ENCODE data around the gene PCDH9.

The PCDH9 gene

DNA sequence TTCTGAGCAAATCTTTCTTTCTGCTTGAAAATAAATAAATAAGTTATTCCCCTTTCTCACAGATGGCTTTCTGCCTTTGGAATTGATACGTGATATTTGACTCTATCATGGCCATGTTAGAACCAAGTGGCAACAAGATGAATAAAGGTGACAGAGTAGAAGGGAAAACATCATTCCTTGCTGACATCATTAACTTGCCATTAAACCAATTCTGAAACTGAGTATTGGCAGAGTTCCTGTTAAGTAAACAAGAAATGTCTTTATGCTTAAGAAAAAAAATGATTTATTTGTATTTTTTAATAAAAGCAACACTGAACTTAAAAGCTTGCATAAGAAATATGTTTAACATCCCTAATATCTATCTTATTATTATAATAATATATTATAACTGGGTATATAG lies 828.1 kb downstream of the PCDH9 start:
- no peaks in the 10 kb centered on the region for H3K27me3 ChIP-seq (ENCODE audit: control insufficient read depth in 1 of 2, insufficient read depth in 2 of 2, low read length in 2 of 2)
- no peaks in the 10 kb centered on the region for H3K4me1 ChIP-seq (ENCODE audit: control insufficient read depth, insufficient read depth, low read length)
- H3K36me3 ChIP-seq (ENCODE audit: control insufficient read depth in 2 of 2, insufficient read depth in 2 of 2, low read length in 2 of 2): no peaks in the 10 kb centered on the region
- no peak overlapping the region for H3K9ac ChIP-seq (ENCODE audit: low read length in 2 of 2)
- H3K4me3 ChIP-seq (ENCODE audit: low read length in 2 of 2): no peak overlapping the region
- H3K27ac ChIP-seq (ENCODE audit: low read length): no peak overlapping the region
- H3K9me3 ChIP-seq (ENCODE audit: control insufficient read depth in 2 of 2, low read length in 2 of 2): no peaks in the 10 kb centered on the region

DNA sequence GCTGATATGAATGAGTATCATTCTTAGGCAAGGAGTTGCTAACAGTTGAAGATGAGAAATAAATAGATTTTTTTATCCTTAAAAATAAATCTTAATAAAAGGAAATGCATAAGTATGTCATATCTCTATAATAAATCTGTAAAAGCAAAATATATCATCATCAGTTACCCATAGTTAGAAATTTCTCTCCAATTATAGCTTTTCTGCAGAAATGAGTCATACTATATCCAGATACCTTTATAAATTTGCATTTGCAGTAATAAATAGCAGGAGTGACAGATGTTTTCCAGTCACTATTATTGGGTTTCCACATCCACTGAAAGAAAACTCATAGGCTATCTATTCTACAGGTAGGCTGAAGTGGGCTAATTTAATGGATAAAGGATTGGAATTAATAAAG lies 829.8 kb downstream of the PCDH9 start:
- Histone ChIP-seq H3K9ac (ENCODE audit: low read length in 2 of 2) (no peak overlapping the region), H3K27me3 (ENCODE audit: control insufficient read depth in 1 of 2, insufficient read depth in 2 of 2, low read length in 2 of 2) (no peaks in the 10 kb centered on the region), H3K27ac (ENCODE audit: low read length) (no peak overlapping the region), H3K4me1 (ENCODE audit: control insufficient read depth, insufficient read depth, low read length) (no peaks in the 10 kb centered on the region), H3K36me3 (ENCODE audit: control insufficient read depth in 2 of 2, insufficient read depth in 2 of 2, low read length in 2 of 2) (no peaks in the 10 kb centered on the region), H3K9me3 (ENCODE audit: control insufficient read depth in 2 of 2, low read length in 2 of 2) (no peaks in the 10 kb centered on the region), H3K4me3 (ENCODE audit: low read length in 2 of 2) (no peak overlapping the region)

DNA sequence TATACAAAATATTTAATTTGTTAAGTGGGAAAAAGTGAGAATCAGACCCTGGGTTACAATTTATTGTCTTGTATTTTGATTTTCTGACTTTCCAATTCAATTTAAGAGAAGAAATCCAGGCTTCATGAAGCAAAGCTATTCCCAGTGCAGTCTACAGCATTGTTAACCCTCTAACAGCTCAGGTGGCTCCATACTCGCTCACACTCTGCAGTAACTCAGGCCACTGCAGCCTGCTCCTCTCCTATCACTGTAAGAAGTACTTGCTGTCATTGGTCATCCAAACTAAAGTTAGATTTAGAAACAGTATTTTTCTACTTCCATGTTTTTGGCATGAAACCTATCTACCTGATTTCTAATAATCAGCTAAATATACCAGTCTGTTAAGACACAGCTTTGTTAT lies 830.3 kb downstream of the PCDH9 start:
- Histone ChIP-seq H3K27me3 (ENCODE audit: control insufficient read depth in 1 of 2, insufficient read depth in 2 of 2, low read length in 2 of 2) (no peaks in the 10 kb centered on the region), H3K9ac (ENCODE audit: low read length in 2 of 2) (no peak overlapping the region), H3K4me3 (ENCODE audit: low read length in 2 of 2) (no peak overlapping the region), H3K36me3 (ENCODE audit: control insufficient read depth in 2 of 2, insufficient read depth in 2 of 2, low read length in 2 of 2) (no peaks in the 10 kb centered on the region), H3K9me3 (ENCODE audit: control insufficient read depth in 2 of 2, low read length in 2 of 2) (no peaks in the 10 kb centered on the region), H3K4me1 (ENCODE audit: control insufficient read depth, insufficient read depth, low read length) (no peaks in the 10 kb centered on the region), H3K27ac (ENCODE audit: low read length) (no peak overlapping the region)

DNA sequence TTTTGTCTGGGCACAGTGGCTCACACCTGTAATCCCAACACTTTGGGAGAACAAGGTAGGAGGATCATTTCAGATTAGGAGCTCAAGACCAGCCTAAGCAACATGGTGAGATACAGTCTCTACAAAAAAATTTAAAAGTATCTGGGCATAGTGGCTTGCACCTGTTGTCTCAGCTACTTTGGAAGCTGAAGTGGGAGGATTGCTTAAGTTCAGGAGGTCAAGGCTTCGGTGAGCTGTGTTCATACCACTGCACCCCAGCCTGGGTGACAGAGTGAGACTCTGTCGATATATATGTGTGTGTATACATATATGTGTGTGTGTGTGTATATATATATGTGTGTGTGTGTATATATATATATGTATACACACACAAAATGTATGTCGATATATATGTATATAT lies 833.0 kb downstream of the PCDH9 start:
- no peak overlapping the region for H3K27ac ChIP-seq (ENCODE audit: low read length)
- H3K4me1 ChIP-seq (ENCODE audit: control insufficient read depth, insufficient read depth, low read length): no peaks in the 10 kb centered on the region
- H3K9me3 ChIP-seq (ENCODE audit: control insufficient read depth in 2 of 2, low read length in 2 of 2): no peaks in the 10 kb centered on the region
- H3K36me3 ChIP-seq (ENCODE audit: control insufficient read depth in 2 of 2, insufficient read depth in 2 of 2, low read length in 2 of 2): no peaks in the 10 kb centered on the region
- no peak overlapping the region for H3K4me3 ChIP-seq (ENCODE audit: low read length in 2 of 2)
- no peak overlapping the region for H3K9ac ChIP-seq (ENCODE audit: low read length in 2 of 2)
- H3K27me3 ChIP-seq (ENCODE audit: control insufficient read depth in 1 of 2, insufficient read depth in 2 of 2, low read length in 2 of 2): no peaks in the 10 kb centered on the region

DNA sequence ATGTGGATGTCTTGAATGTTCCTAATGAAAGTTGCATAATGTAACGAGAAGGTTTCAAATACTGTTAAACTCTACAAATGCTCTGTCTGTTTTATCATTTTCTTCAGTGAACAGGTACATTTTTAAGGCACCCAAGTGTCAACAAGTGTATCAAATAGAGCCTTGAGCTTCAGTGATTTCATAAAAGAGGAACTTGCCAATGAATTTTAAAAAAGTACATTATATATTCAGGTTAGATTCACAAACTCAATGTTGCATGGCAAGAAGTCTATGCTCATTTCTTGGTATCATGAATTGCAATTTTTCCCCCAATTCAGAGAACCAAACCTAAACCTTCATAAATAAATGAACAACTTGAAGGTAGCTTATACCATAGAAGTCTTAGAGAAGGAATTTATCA lies 838.8 kb downstream of the PCDH9 start:
- Histone ChIP-seq H3K4me1 (ENCODE audit: control insufficient read depth, insufficient read depth, low read length) (no peaks in the 10 kb centered on the region), H3K4me3 (ENCODE audit: low read length in 2 of 2) (no peak overlapping the region), H3K9ac (ENCODE audit: low read length in 2 of 2) (no peak overlapping the region), H3K9me3 (ENCODE audit: control insufficient read depth in 2 of 2, low read length in 2 of 2) (no peaks in the 10 kb centered on the region), H3K36me3 (ENCODE audit: control insufficient read depth in 2 of 2, insufficient read depth in 2 of 2, low read length in 2 of 2) (no peaks in the 10 kb centered on the region), H3K27me3 (ENCODE audit: control insufficient read depth in 1 of 2, insufficient read depth in 2 of 2, low read length in 2 of 2) (no peaks in the 10 kb centered on the region), H3K27ac (ENCODE audit: low read length) (no peak overlapping the region)

DNA sequence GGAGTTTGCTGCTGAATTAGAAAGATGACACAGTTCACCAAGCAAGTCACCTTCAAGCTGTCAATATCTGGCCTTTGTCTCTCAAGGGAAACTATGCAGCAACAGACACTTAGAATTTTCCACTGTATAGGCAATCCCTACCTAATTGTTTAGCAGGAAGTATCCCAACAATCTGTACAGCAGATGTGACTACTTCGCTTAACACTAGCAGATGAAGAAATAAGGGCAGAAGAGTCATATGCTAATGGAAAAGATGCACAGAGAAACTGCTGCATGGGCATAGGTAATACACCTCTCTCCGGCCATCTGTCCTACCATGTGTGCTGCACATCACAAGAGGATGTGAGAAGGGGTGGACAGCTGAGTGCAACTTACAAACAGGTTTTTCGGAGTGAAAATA lies 851.2 kb downstream of the PCDH9 start:
- no peaks in the 10 kb centered on the region for H3K4me1 ChIP-seq (ENCODE audit: control insufficient read depth, insufficient read depth, low read length)
- H3K27me3 ChIP-seq (ENCODE audit: control insufficient read depth in 1 of 2, insufficient read depth in 2 of 2, low read length in 2 of 2): no peaks in the 10 kb centered on the region
- H3K4me3 ChIP-seq (ENCODE audit: low read length in 2 of 2): no peak overlapping the region

DNA sequence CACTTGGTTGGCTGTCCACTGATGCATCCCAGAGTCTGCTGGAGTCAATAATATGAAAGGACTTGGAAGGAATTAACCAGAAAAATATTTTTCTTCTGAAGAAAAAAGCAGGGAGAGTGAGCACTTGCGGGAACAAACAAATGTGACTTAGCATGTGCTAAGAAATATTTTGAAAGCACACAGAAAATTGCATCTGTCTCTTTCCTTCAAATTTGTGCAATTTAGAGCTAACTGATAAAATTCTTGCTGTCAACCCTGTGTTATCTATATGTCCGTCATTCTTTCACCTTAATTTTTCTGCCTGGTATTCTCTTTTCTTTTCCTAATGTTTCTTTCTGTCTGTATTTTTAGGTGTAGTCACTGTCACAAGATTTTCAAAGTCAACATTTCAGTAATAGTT lies 852.6 kb downstream of the PCDH9 start:
- no peaks in the 10 kb centered on the region for H3K36me3 ChIP-seq (ENCODE audit: control insufficient read depth in 2 of 2, insufficient read depth in 2 of 2, low read length in 2 of 2)
- no peak overlapping the region for H3K4me3 ChIP-seq (ENCODE audit: low read length in 2 of 2)
- H3K27me3 ChIP-seq (ENCODE audit: control insufficient read depth in 1 of 2, insufficient read depth in 2 of 2, low read length in 2 of 2): no peaks in the 10 kb centered on the region
- H3K9ac ChIP-seq (ENCODE audit: low read length in 2 of 2): no peak overlapping the region
- no peak overlapping the region for H3K27ac ChIP-seq (ENCODE audit: low read length)
- no peaks in the 10 kb centered on the region for H3K9me3 ChIP-seq (ENCODE audit: control insufficient read depth in 2 of 2, low read length in 2 of 2)
- H3K4me1 ChIP-seq (ENCODE audit: control insufficient read depth, insufficient read depth, low read length): no peaks in the 10 kb centered on the region

More for the DNA sequence above, 851.2 kb downstream of the PCDH9 start:
- Histone ChIP-seq H3K9ac (ENCODE audit: low read length in 2 of 2) (no peak overlapping the region), H3K27ac (ENCODE audit: low read length) (no peak overlapping the region), H3K9me3 (ENCODE audit: control insufficient read depth in 2 of 2, low read length in 2 of 2) (no peaks in the 10 kb centered on the region), H3K36me3 (ENCODE audit: control insufficient read depth in 2 of 2, insufficient read depth in 2 of 2, low read length in 2 of 2) (no peaks in the 10 kb centered on the region)

DNA sequence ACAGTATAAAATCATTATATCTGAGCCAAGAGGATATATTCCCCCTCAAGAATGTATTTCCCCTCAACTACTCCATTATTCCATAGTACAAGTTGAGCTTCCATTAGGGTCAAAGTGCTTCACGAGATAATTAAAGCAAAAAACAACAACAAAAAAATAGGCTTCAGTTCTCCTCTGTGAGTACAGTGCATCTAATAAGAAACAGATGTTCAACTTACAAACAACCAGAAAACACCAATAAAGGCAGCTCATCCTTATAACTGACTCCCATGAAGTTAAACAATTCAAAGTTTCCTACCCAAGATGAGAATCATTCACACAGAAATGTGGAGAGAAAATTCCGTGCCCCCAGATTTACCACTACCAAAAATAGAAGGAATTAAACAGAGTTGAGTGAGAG lies 854.4 kb downstream of the PCDH9 start:
- Histone ChIP-seq H3K4me3 (ENCODE audit: low read length in 2 of 2) (no peak overlapping the region), H3K27me3 (ENCODE audit: control insufficient read depth in 1 of 2, insufficient read depth in 2 of 2, low read length in 2 of 2) (no peaks in the 10 kb centered on the region), H3K9ac (ENCODE audit: low read length in 2 of 2) (no peak overlapping the region), H3K27ac (ENCODE audit: low read length) (no peak overlapping the region), H3K9me3 (ENCODE audit: control insufficient read depth in 2 of 2, low read length in 2 of 2) (no peaks in the 10 kb centered on the region), H3K36me3 (ENCODE audit: control insufficient read depth in 2 of 2, insufficient read depth in 2 of 2, low read length in 2 of 2) (no peaks in the 10 kb centered on the region), H3K4me1 (ENCODE audit: control insufficient read depth, insufficient read depth, low read length) (no peaks in the 10 kb centered on the region)

DNA sequence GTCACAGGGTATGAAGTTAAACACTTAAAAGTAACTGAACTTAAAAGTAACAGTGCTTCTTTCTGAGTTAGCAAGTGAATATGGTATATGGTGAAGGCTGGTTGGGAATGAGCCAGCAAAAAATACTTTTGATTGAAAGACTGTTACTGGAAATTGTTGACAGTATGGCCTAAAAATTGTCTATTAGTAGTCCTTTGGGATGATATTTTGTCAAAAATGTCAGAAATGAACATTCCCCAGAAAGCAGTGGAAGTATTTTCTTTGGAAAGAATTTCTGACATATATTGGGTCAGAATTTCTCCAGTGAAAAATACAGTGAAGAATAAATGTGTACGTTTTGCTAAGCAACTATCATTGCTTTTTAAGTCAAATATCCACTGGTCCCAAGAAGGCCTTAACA lies 860.5 kb downstream of the PCDH9 start:
- Histone ChIP-seq H3K4me3 (ENCODE audit: low read length in 2 of 2) (no peak overlapping the region), H3K9ac (ENCODE audit: low read length in 2 of 2) (no peak overlapping the region), H3K9me3 (ENCODE audit: control insufficient read depth in 2 of 2, low read length in 2 of 2) (no peaks in the 10 kb centered on the region), H3K27me3 (ENCODE audit: control insufficient read depth in 1 of 2, insufficient read depth in 2 of 2, low read length in 2 of 2) (no peaks in the 10 kb centered on the region), H3K36me3 (ENCODE audit: control insufficient read depth in 2 of 2, insufficient read depth in 2 of 2, low read length in 2 of 2) (no peaks in the 10 kb centered on the region), H3K4me1 (ENCODE audit: control insufficient read depth, insufficient read depth, low read length) (no peaks in the 10 kb centered on the region), H3K27ac (ENCODE audit: low read length) (no peak overlapping the region)

DNA sequence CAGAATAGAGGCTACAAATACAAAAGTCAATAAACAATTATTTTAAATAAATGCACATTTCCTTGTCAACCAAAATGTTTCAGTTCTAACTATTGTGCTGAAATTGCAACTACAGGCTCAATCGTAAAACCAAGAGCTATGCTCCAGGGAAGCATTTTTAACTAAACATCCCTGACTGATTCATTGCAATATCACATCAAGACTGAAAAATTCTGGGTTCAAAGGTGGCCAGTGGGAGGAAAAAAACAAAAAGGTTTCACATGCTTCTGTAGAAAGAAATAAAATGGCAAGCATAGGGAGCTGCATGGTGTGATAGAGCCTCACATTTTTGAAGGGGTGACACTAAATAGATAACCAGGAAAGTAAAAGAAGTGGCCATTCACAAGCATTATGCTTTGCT lies 862.8 kb downstream of the PCDH9 start:
- Histone ChIP-seq H3K4me1 (ENCODE audit: control insufficient read depth, insufficient read depth, low read length) (no peaks in the 10 kb centered on the region), H3K9ac (ENCODE audit: low read length in 2 of 2) (no peak overlapping the region), H3K9me3 (ENCODE audit: control insufficient read depth in 2 of 2, low read length in 2 of 2) (no peaks in the 10 kb centered on the region)

DNA sequence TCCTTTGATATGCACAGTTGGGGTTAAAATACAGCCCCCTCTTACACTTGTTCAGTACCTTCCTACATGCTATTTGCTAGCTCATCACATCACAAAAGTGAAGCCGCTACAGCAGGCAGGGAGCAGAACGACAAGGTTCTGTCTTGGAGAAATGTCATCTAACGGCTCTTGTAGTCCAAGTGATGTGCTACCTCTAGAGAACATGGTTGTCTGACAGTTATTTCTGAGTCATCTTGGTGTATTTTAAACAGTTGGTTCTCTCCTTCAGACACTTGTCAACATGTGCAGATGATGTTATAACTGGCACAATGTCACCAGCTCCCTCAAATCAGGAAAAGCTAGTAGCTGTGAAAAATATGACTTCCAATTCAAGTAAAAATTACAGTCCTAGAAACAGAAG lies 865.0 kb downstream of the PCDH9 start:
- no peak overlapping the region for H3K4me3 ChIP-seq (ENCODE audit: low read length in 2 of 2)

More for the DNA sequence above, 862.8 kb downstream of the PCDH9 start:
- H3K4me3 ChIP-seq (ENCODE audit: low read length in 2 of 2): no peak overlapping the region
- no peak overlapping the region for H3K27ac ChIP-seq (ENCODE audit: low read length)
- no peaks in the 10 kb centered on the region for H3K36me3 ChIP-seq (ENCODE audit: control insufficient read depth in 2 of 2, insufficient read depth in 2 of 2, low read length in 2 of 2)
- H3K27me3 ChIP-seq (ENCODE audit: control insufficient read depth in 1 of 2, insufficient read depth in 2 of 2, low read length in 2 of 2): no peaks in the 10 kb centered on the region

DNA sequence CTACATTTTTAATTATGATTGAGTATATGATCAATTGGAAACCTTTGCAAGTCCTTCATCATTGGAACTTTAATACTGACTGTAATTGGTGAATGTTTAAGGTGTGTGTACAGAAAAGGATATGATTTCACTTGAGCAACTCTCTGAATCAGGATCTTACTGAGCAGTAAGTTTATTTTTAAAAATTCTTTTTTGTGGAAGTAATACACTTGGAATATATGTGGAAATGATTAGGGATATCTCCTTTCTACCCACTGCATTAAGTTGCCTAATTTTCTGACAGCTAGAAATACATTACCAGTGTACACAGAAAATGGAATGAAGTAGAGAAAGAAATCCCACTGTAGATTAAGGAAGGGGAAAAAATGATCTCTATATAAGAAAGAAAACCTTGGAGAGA lies 865.8 kb downstream of the PCDH9 start:
- no peak overlapping the region for H3K4me3 ChIP-seq (ENCODE audit: low read length in 2 of 2)
- no peak overlapping the region for H3K9ac ChIP-seq (ENCODE audit: low read length in 2 of 2)
- H3K36me3 ChIP-seq (ENCODE audit: control insufficient read depth in 2 of 2, insufficient read depth in 2 of 2, low read length in 2 of 2): no peaks in the 10 kb centered on the region
- H3K27me3 ChIP-seq (ENCODE audit: control insufficient read depth in 1 of 2, insufficient read depth in 2 of 2, low read length in 2 of 2): no peaks in the 10 kb centered on the region
- H3K4me1 ChIP-seq (ENCODE audit: control insufficient read depth, insufficient read depth, low read length): no peaks in the 10 kb centered on the region
- no peak overlapping the region for H3K27ac ChIP-seq (ENCODE audit: low read length)
- no peaks in the 10 kb centered on the region for H3K9me3 ChIP-seq (ENCODE audit: control insufficient read depth in 2 of 2, low read length in 2 of 2)

More for the DNA sequence above, 865.0 kb downstream of the PCDH9 start:
- H3K27ac ChIP-seq (ENCODE audit: low read length): no peak overlapping the region
- H3K9me3 ChIP-seq (ENCODE audit: control insufficient read depth in 2 of 2, low read length in 2 of 2): no peaks in the 10 kb centered on the region
- H3K27me3 ChIP-seq (ENCODE audit: control insufficient read depth in 1 of 2, insufficient read depth in 2 of 2, low read length in 2 of 2): no peaks in the 10 kb centered on the region
- no peaks in the 10 kb centered on the region for H3K36me3 ChIP-seq (ENCODE audit: control insufficient read depth in 2 of 2, insufficient read depth in 2 of 2, low read length in 2 of 2)
- no peaks in the 10 kb centered on the region for H3K4me1 ChIP-seq (ENCODE audit: control insufficient read depth, insufficient read depth, low read length)
- H3K9ac ChIP-seq (ENCODE audit: low read length in 2 of 2): no peak overlapping the region
